Transverse colon (tissue), 4 donors: ENCODE data around the gene SAPCD2. TPM values are rescaled to one million over a fixed set of nuclear protein-coding genes. Genes with fewer than 3 reads are reported as not detected.

Experiments
- DNase-seq: peaks from one replicate; pipeline ENCODE4 v3.0.0-alpha.2; 2019
- H3K27ac ChIP-seq, 4 donors: fragments of 200-600 bp; sonication (generic); 2 replicates each; pipeline ENCODE4 v1.5.1; 2016 to 2018; ENCODE audit warnings: inconsistent platforms in 4 of 4
- H3K27me3 ChIP-seq: fragments of 200-600 bp; sonication (generic); 2 replicates; pipeline ENCODE4 v1.5.1; 2017; ENCODE audit warnings: inconsistent platforms
- H3K36me3 ChIP-seq, 4 donors: fragments of 200-600 bp; sonication (generic); 2 replicates each; pipeline ENCODE4 v1.5.1; 2017 to 2019; ENCODE audit warnings: inconsistent platforms in 4 of 4
- H3K4me1 ChIP-seq, 4 donors: fragments of 200-600 bp; sonication (generic); 2 replicates each; pipeline ENCODE4 v1.5.1; 2017 to 2020; ENCODE audit warnings: inconsistent platforms in 4 of 4
- H3K4me3 ChIP-seq, 4 donors: fragments of 200-600 bp; sonication (generic); 1 replicate in 1 of 4; 2 replicates in 3 of 4; pipeline versions ENCODE4 v1.5.1 to v1.6.1; 2017 to 2019; ENCODE audit warnings: inconsistent platforms in 4 of 4
- H3K9me3 ChIP-seq, 2 donors: fragments of 200-600 bp; sonication (generic); 2 replicates each; pipeline ENCODE4 v1.5.1; 2017 to 2019; ENCODE audit warnings: inconsistent platforms in 2 of 2
- CTCF ChIP-seq, 5 experiments: fragments of 200-600 bp in 3 of 5; fragments of 450-650 bp in 2 of 5; sonication (generic) in 3 of 5; IDR thresholded peaks; 1 replicate in 2 of 5; 2 replicates in 3 of 5; pipeline ENCODE4 v1.5.1; 2016 to 2017; ENCODE audit warnings: antibody characterized with exemption in 5 of 5, inconsistent platforms in 3 of 5, mild to moderate bottlenecking in 2 of 5, moderate library complexity in 1 of 5
- EP300 ChIP-seq: sonication (generic); formaldehyde crosslinking; IDR thresholded peaks from one replicate; pipeline ENCODE4 v1.6.1; 2017; ENCODE audit warnings: antibody characterized with exemption, low read depth
- POLR2A ChIP-seq: fragments of 450-650 bp; IDR thresholded peaks from one replicate; pipeline ENCODE4 v1.6.1; 2016; ENCODE audit warnings: antibody characterized with exemption, mild to moderate bottlenecking, moderate library complexity
- POLR2AphosphoS5 ChIP-seq, 3 donors: sonication (generic); formaldehyde crosslinking; IDR thresholded peaks; one replicate each; pipeline ENCODE4 v1.6.1; 2016; ENCODE audit warnings: antibody characterized with exemption in 3 of 3
- WGBS, 2 donors: methylation state at CpG; one replicate each; pipeline ENCODE4 v1.1.5; 2018; ENCODE audit warnings: low coverage in 1 of 2; 5-methylcytosine and 5-hydroxymethylcytosine counted together
- in situ Hi-C, 4 donors: fragments of 200-750 bp; cut with MboI; loops; one replicate each; pipeline versions ENCODE4 v1.15.0 to v1.15.1; 2017; ENCODE audit warnings: low sequenced_read_pairs in 3 of 4, low pct_ligation_motif_present in 1 of 4, low pct_unique_long_range_greater_than_20kb in 1 of 4
- intact Hi-C: fragments of 100-400 bp; cut with DNase I; formaldehyde crosslinking; loops from one replicate; pipeline ENCODE4 v1.15.1; 2023; ENCODE audit warnings: low total_unique reads
- total RNA-seq, 4 donors: library from RNA; depleted of rRNA; stranded (reverse); fragments of >200 nt; gene quantifications; one replicate each; pipeline ENCODE4 v1.1.0, GENCODE V29; 2016

Gene SAPCD2
- total RNA-seq, 4 donors from 2014 or later = 0.37 to 37.2 (median 3.3) TPM

DNA sequence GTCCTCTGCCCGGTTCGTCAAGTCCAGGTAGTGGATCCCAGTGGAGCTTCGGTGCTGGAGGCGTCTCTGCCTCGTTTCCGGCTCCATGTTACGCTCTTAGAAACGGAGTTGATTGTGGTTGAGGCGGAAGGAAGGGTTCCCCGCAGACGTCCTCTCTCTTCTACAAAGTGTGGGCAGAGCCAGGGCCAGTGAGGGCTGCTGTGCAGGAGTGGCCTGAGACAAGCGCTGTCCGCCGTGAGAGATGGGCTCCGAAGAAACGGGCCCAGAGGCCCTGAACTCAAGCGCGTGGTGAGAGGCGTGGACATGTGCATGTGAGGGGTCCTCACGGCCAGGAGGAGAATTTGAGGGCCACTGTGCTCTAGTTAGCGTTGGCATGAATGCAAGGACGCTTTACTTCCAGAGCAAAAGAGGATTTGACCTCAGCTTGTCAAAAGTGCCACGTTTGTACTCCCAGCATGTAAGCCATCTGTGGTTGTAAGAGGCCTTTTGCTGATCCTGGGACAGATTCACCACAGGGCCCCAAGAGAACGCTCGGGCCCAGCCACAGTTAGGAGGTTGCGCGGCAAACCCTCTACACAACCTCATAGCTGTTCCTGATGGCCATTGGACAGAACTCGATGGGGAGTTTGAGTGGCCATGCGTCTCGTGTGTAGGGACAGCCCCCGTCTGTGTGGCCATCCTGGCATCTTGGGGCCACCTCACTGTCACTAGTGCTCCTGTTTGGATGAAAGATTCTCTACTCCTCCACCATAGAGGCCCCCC is 26.6 kb upstream of the SAPCD2 start:
- in situ Hi-C loops = no loop called here
- 89 to 95% methylated on average over 11 to 31 of the region's 31 CpGs for WGBS, 2 donors
- H3K27me3 ChIP-seq = no peaks in the 10 kb centered on the region
- no peak overlapping the region for H3K27ac ChIP-seq
- H3K9me3 ChIP-seq = no peaks in the 10 kb centered on the region
- no peak for DNase-seq
- peaks cover 0 to 9% (median 7%) of the 10 kb centered on the region in 4 donors for H3K36me3 ChIP-seq
- TF ChIP-seq EP300 (no peak), POLR2AphosphoS5 (IDR thresholded peaks at IDR 0.05) (no peak), CTCF (IDR thresholded peaks at IDR 0.05) (no peak)
- H3K4me3 ChIP-seq = no peak overlapping the region
- intact Hi-C loops = no loop called here
- no peaks in the 10 kb centered on the region for H3K4me1 ChIP-seq

GRCh38 chr9:137095664-137096517 is 25.5 kb upstream of the SAPCD2 start:
- 75 to 82% methylated on average over 12 to 30 of the region's 30 CpGs for WGBS, 2 donors
- Histone ChIP-seq H3K27ac (peak overlapping the region in 3 of 4 donors; percentile 22 to 55 (median 39)), H3K27me3 (no peaks in the 10 kb centered on the region), H3K36me3 (peaks cover 0 to 1% (median 0%) of the 10 kb centered on the region in 4 donors), H3K9me3 (no peaks in the 10 kb centered on the region), H3K4me3 (no peak overlapping the region), H3K4me1 (no peaks in the 10 kb centered on the region)
- TF ChIP-seq EP300 (no peak), POLR2A (no peak), POLR2AphosphoS5 (IDR thresholded peaks at IDR 0.05) (no peak), CTCF (IDR thresholded peaks at IDR 0.05) (no peak)
- peak; percentile 64 for DNase-seq
- intact Hi-C loops (no loop called here), in situ Hi-C loops (no loop called here)

DNA sequence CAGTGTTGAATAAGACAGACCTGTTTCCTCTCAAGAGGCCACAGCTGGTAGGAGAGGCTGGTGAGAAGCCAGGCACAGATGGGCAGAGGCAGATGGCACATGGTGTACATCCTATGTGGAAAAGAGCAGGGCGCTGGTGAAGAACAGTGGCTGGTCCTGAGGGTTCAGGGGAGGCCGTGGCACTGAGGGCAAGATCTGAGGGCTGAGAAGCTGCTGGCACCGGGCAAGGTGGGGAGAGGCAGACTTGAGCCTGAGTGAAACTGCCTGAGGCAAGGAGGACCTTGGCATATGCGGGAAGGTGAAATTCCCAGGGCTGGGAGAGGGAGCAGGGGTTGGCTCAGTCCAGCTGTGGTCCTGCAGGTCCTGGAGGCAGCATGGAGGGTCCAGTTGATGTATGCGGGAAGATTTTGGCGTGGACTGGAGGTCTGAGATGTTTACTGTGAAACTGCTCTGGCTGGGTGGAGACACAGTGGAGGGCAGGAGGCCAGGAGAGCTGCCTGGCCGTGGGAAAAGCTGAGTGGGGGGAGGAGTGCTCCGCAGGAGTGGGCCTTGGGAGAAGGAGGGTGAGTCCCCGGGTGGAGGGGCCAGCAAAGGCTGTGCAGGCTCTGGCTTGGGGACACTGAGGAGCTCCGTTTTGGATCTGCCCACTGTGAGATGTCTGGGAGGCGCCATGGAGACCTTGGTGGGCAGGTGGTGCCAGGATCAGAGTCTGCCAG is 19.0 kb upstream of the SAPCD2 start:
- Histone ChIP-seq H3K36me3 (no peaks in the 10 kb centered on the region), H3K4me3 (no peak overlapping the region), H3K27ac (no peak overlapping the region), H3K9me3 (no peaks in the 10 kb centered on the region), H3K4me1 (peaks cover 13 to 26% (median 22%) of the 10 kb centered on the region in 4 donors), H3K27me3 (no peaks in the 10 kb centered on the region)
- TF ChIP-seq POLR2AphosphoS5 (IDR thresholded peaks at IDR 0.05) = no peak
- intact Hi-C loops (no loop called here), in situ Hi-C loops (no loop called here)
- 63 to 82% methylated on average over 4 to 11 of the region's 11 CpGs for WGBS, 2 donors
- no peak for DNase-seq

- TF ChIP-seq EP300 (no peak), CTCF (IDR thresholded peaks at IDR 0.05) (no peak)
- no peak overlapping the region for H3K27ac ChIP-seq
- no peak for DNase-seq
- H3K27me3 ChIP-seq = no peaks in the 10 kb centered on the region
- H3K9me3 ChIP-seq = no peaks in the 10 kb centered on the region
- H3K36me3 ChIP-seq = no peaks in the 10 kb centered on the region
- H3K4me3 ChIP-seq = peak overlapping the region in 1 of 4 donors; percentile 88
- H3K4me1 ChIP-seq = peaks cover 13 to 31% (median 22%) of the 10 kb centered on the region in 4 donors
- intact Hi-C loops (no loop called here), in situ Hi-C loops (no loop called here)
- WGBS, 2 donors = 71 to 75% methylated on average over 5 of the region's 5 CpGs
These were observed 17.8 kb upstream of the SAPCD2 start for GRCh38 chr9:137088121-137088520.
